H54 (cell line): Measurements from ENCODE around the gene OR2S2.

Source experiments
- DNase-seq: peaks from one replicate; pipeline ENCODE4 v3.0.0; 2011; ENCODE audit warnings: low spot score, mixed read lengths; ENCODE audit not compliant: insufficient read length
- FAIRE-seq: peaks from 3 replicates; lab custom pipeline; 2011; peaks lifted over from hg19 to GRCh38; lab: Jason Lieb, UNC
- POLR2A ChIP-seq: IDR thresholded peaks from 2 replicates; pipeline ENCODE4 v1.6.1; 2011; ENCODE audit warnings: low read depth, mild to moderate bottlenecking, low read length

Gene OR2S2

GRCh38 chr9:35951736-35952135, 6.2 kb downstream of the OR2S2 start:
- DNase-seq (no peak), FAIRE-seq (peak; percentile 45)
- no peak for TF ChIP-seq POLR2A

GRCh38 chr9:35948901-35949318, 9.0 kb downstream of the OR2S2 start:
- DNase-seq (no peak), FAIRE-seq (no peak)
- TF ChIP-seq POLR2A = no peak

- FAIRE-seq (no peak), DNase-seq (no peak)
- no peak for TF ChIP-seq POLR2A
Measured at GRCh38 chr9:35948451-35948850, 9.5 kb downstream of the OR2S2 start.

GRCh38 chr9:35945341-35946018, 12.5 kb downstream of the OR2S2 start:
- FAIRE-seq = peak; percentile 90
- peak; percentile 47 for DNase-seq
- TF ChIP-seq POLR2A = no peak

GRCh38 chr9:35944841-35945240, 13.1 kb downstream of the OR2S2 start:
- FAIRE-seq (no peak), DNase-seq (no peak)
- no peak for TF ChIP-seq POLR2A

- FAIRE-seq (no peak), DNase-seq (no peak)
- TF ChIP-seq POLR2A = no peak
Measured at GRCh38 chr9:35944173-35944572, 13.8 kb downstream of the OR2S2 start.

- no peak for FAIRE-seq
Measured at GRCh38 chr9:35942286-35942685, 15.7 kb downstream of the OR2S2 start.

GRCh38 chr9:35940458-35941407, 17.2 kb downstream of the OR2S2 start:
- DNase-seq (no peak), FAIRE-seq (no peak)
- TF ChIP-seq POLR2A = no peak

More at GRCh38 chr9:35942286-35942685, 15.7 kb downstream of the OR2S2 start:
- DNase-seq = no peak
- TF ChIP-seq POLR2A = no peak

GRCh38 chr9:35939679-35940250, 18.2 kb downstream of the OR2S2 start:
- FAIRE-seq = no peak
- no peak for TF ChIP-seq POLR2A
- no peak for DNase-seq

GRCh38 chr9:35938474-35939356, 19.2 kb downstream of the OR2S2 start:
- DNase-seq (no peak), FAIRE-seq (no peak)
- no peak for TF ChIP-seq POLR2A

- no peak for FAIRE-seq
- TF ChIP-seq POLR2A = no peak
- no peak for DNase-seq
Measured at GRCh38 chr9:35937227-35937626, 20.7 kb downstream of the OR2S2 start.

- no peak for TF ChIP-seq POLR2A
- FAIRE-seq (no peak), DNase-seq (no peak)
Measured at GRCh38 chr9:35935755-35936509, 22.0 kb downstream of the OR2S2 start.
